Keratinocyte (primary cell): Measurements from ENCODE around the gene MSANTD2.

ENCODE experiments used
- EZH2 ChIP-seq: IDR thresholded peaks from one replicate; pipeline ENCODE4 v1.6.1; 2012; ENCODE audit warnings: inconsistent platforms, mild to moderate bottlenecking, low read length, moderate library complexity
- TF ChIP-seq, protein P1 (sequence below), 3 experiments: IDR thresholded peaks in 1 of 3; conservative IDR thresholded peaks in 1 of 3; optimal IDR thresholded peaks in 1 of 3; 2 replicates in 2 of 3; 3 replicates in 1 of 3; pipeline versions ENCODE3 to v1.5.1; 2011; ENCODE audit warnings: low read length in 3 of 3, mild to moderate bottlenecking in 3 of 3, moderate library complexity in 2 of 3, control low read depth in 1 of 3, inconsistent platforms in 1 of 3; ENCODE audit not compliant: insufficient read depth in 2 of 3; ENCODE audit errors: extremely low read depth in 1 of 3

DNA sequence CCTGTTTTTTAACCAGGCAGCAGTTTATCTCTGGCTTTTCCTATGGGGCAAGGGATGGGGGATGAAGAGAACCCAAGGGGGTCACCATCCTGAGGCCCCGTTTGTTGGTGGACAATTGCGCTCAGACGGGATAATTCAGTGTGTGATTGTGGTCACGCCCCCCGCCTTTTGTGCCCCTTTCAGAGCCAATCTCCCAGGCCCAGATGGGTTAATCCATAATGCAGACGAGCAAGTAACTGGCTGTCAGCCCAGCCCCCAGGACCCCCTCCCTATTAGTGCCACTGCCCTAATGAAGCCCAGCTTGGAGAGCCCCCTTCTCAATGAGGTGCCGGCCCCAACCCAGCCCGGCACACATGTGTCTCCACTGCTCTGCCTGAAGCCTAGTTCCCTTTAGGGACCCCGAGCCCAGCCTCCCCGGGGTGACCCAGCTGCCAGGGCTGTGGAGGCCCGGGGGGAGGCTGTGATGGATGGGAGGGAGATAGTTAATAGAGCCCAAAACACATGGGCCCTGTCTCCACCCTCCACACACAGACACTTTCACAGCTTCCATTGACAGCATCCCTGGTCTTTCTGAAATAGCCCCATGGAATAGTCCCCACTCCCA is 46.0 kb upstream of the MSANTD2 start:
- TF ChIP-seq, protein P1, sequence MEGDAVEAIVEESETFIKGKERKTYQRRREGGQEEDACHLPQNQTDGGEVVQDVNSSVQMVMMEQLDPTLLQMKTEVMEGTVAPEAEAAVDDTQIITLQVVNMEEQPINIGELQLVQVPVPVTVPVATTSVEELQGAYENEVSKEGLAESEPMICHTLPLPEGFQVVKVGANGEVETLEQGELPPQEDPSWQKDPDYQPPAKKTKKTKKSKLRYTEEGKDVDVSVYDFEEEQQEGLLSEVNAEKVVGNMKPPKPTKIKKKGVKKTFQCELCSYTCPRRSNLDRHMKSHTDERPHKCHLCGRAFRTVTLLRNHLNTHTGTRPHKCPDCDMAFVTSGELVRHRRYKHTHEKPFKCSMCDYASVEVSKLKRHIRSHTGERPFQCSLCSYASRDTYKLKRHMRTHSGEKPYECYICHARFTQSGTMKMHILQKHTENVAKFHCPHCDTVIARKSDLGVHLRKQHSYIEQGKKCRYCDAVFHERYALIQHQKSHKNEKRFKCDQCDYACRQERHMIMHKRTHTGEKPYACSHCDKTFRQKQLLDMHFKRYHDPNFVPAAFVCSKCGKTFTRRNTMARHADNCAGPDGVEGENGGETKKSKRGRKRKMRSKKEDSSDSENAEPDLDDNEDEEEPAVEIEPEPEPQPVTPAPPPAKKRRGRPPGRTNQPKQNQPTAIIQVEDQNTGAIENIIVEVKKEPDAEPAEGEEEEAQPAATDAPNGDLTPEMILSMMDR (optimal IDR thresholded peaks at IDR 0.05 in 1 of 3, IDR thresholded peaks at IDR 0.05 in 1 of 3, conservative IDR thresholded peaks at IDR 0.05 in 1 of 3; ENCODE audit: extremely low read depth in 1 of 3, insufficient read depth in 2 of 3, low read length in 3 of 3): no peak
- TF ChIP-seq EZH2: peak; percentile 33
